KG1 (cell line): ENCODE results near the gene HHEX.
A peak's percentile ranks its signal among the peaks of the same experiment; 100 is the strongest.

Source experiments
- DNase-seq: peaks from one replicate; lab custom pipeline; 2025; lab: John Stamatoyannopoulos, UW

HHEX gene

DNA sequence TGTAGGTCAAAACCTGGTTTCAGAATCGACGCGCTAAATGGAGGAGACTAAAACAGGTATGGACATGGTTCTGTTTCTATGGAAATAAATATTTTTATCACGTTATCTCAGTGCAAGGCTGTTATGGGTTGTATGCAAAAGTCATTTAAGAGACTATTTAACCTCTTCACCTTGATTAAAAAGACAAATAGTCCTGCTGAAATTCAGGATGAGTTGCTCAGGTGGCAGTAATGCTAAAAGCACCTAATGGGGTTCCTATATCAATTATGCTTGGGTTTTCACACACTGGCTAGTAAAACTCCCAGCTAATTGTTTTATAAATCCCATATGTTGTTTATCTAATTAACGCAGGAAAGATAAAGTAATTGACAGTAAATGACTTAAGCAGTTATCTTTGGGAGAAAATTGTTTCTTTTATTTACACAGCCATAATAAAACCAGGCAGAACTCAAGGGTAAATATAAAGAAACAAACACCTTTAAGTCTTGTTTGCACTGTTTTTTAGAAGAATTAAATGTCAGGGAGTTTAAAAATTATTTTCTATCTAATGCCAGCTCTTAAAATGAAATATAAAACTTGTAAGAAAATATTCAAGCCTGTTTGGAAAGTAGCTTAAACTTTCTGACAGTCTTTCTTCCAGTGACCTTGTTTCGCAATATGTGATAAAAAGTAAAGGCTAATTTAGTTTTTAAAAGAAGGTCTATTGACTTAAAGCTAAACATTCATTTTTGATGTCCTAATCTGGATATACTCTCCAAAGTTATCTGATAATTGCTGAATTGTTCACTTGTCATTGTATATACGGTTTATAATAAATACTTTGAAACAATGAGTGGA is 3.2 kb downstream of the HHEX start:
- no peak for DNase-seq

DNA sequence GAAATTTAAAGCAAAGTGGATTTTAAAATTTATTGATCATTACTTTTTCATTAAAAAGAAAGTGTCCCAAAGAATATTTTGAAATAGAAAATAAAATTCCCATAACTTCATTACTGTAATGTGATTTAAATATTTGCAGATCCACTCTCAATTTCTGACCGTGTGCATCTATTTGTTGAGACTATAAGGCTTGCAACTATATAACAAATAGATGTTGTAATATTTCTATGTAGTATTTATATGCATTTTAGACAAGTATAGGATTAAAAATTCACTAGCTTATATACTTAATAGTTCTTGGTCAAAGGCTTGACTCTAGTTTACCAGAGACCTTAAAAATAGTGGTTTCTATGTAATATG is 3.8 kb downstream of the HHEX start:
- no peak for DNase-seq

DNA sequence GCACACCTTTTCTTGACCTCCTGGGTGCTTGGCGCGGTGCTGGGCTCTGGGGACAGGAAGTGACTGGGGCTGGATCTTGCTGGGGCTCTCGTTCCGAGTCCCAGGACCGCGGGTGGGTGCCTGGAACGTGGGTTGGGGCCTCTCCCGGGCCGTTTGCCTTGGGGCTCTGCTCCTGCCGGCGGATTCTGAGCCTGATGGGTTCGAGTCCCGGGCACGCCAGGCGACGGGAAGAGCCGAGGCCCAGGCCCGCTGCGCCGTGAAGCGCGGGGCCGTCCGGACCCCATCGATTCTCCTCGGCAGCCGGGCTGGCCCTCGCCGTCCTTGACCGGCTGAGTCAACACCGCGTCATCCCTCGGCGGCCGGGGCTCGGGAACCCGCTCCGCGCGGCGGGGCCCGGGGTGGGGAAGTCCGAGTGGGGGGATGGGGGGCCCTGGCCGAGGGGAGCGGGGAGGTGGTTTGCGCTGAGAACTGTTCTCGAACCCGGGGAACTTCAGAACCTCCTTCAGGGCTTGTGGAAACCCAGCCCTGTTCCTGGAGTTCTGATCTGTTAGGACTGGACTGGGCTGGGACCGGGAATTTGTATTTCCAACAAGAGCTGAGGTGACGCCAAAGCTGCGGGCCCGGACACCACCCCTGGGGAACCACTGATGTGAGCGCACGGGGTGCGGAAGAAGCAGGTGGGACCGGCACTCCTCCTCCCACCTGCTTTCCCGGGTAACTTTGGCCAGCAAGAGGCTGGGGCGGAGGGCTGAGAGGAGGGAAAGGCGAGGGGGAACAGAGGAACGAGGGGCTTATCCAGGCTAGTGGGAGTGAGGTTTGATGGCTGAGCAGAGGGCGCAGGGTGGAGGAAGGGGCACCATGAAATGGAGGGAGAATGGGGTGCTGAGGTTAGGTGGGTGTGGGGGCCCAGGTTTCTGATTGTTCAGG is 6.2 kb downstream of the HHEX start:
- no peak for DNase-seq

DNA sequence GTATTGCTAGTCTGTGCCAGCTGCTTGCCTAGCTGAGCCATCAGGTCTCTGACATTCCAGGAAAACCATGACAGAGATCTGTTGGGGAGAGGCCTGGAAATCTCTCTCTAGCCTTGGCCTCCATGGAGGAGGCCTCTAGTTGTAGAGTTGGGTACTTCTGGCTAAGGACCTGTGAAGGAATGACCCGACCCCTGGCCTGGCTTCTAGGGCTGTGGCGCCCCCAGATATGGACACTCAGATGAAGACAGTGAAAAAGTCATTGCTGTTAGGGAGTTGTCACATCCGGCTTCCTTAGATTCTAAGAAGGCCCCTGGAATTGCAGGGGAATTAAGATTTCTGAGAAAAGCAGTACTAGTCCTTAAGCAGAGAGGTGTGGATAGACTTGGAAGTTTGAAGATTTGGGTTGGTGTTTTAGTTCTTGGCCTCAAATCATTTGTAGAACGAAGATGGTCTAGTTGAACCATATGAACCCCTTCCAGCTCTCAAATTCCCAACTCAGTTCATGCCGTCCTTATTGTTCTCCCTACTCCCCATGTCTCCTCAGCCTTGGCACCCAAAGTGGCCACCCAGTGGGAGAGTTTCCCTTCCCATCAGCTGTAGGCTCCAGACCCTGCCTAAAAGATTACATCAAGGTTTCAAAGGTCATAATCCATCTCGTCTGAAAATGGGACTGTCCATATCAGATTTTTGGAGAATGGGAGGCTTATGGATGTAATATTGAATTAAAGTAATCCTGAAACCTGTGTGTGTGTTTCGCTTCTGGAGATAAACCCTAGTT is 7.0 kb downstream of the HHEX start:
- no peak for DNase-seq

DNA sequence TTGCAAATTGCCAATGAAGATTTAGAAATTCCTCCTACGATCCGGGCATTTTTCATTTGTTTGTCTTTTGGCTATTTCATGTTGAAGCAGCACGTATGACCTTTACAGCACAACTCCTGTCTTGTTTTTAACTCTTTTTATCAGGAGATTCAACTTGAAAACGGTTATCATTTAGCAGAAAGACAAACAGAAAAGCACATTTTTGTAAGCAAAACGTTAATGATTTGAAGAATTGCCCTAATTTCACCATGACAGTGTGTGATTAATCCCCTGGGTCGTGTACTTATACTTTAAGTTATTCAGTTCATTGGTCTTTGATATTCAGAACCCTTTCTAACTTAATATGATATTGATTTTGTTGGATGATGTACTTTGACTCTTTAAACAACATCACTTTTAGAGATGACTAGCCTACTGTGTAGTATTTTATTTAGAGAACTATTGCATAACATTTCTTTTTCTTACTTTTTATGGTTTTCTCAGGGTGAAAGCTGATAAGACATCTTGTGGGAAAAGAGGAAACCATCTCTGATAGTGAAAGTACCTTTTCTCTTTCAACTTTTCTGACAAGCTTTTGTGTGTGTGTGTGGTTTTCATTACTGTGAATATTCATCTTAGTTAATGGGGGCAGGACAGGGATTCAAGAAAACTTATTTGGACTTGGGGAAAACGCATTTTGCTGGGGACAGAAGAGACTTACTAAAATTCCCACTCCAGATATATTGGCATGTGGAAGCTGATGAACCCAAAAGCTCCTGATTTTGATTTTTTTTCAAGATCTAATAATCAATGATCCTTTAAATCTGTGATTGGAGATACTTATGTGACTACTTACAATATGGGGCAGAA is 8.1 kb downstream of the HHEX start:
- no peak for DNase-seq

- DNase-seq: no peak
Observed at GRCh38 chr10:92699193-92699517, 9.4 kb downstream of the HHEX start.

GRCh38 chr10:92699518-92700381 is 10.0 kb downstream of the HHEX start:
- peak; percentile 85 for DNase-seq

- DNase-seq: no peak
Observed at GRCh38 chr10:92702301-92702916, 12.7 kb downstream of the HHEX start.

DNA sequence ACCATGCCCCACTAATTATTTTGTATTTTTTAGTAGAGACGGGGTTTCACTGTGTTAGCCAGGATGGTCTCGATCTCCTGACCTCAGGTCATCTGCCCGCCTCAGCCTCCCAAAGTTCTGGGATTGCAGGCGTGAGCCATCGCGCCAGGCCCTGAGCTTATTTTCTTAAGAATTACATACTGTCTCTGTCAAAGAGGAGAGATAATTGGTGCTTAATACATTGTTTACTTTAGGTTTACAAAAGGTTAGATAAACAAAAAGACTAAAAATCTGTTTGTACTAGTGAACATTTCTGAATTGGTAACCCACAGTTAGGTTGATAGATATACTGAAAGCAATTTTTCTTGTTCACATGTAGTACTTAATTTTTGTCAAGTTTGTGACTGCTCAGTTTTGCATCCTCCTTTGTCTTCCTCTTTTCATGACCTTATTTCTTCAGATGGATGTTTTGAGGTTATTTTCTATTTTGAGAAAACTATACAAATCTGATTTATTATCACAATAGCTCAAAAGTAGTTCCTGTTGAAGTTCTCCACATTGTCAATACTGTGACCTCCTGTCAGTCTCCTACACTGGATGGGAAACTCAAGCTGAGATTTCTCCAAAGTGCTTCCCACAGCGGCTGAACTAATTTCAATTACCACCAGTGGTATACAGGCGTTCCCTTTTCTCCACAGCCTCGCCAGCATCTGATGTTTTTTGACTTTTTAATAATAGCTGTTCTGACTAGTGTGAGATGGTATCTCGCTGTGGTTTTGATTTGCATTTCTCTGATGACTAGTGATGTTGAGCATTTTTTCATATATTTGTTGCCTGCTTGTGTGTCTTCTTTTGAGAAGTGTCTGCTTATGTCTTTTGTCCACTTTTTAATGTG is 22.5 kb downstream of the HHEX start:
- no peak for DNase-seq

GRCh38 chr10:92714152-92714845 is 24.5 kb downstream of the HHEX start:
- no peak for DNase-seq

DNA sequence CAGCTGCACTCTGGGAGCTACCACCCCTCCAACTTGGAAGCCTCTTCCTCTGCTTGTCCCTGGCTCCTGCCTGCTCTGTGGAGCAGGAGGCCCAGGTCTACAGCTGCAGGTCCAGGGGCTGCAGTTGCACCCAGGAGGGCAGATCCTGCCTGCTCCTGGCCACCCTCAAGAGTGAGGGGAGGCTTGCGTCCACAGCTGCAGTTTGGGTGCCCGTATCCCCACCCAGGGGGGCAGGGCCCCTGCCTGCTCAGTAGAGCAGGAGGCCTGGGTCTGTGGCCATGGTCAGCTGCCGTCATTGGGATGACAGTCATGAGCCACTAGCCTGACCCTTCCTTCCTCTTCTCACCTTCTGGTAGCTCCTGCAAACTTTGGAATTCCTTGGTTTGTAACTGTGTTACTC is 25.1 kb downstream of the HHEX start:
- DNase-seq: no peak

DNA sequence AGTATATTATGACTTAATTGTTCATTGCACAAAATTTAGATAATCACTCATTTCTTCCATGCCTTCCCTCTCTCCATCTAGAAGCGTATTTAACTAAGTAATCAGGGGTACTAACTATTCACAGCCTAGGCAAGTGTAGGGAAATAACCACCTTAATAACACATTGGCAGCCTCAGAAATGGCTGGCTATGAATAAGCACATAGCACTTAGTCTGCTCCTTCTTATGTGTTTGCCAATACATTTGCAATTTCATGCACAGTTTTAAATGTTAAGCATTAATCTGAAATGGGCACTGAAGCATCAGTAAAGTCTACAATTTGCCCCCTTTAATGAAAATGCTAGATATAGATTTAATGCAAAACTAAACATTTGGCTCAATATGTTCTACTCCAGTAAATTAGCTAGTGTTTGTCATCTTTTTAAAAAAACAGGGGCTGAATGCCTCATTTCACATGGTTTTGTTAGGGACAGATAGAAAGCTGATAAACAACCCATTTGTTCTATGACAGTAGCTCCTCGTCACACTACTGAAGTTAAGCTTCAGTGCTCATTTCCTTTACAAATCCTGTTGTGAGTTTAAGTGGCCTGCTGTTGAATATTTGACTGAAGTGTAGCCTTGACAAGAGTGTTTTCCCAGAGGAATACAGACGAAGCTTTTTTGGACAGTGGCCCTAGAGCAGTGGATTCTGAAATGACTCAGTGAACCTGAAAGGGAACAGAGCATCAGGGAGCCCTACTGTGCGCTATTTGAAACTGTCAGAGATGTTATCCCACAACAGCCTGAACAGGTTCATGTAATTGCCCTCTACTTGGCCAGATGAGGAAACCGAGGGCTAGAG is 30.5 kb downstream of the HHEX start:
- no peak for DNase-seq

GRCh38 chr10:92720831-92721165 is 31.0 kb downstream of the HHEX start:
- no peak for DNase-seq

- no peak for DNase-seq
Observed at GRCh38 chr10:92722349-92722748, 32.6 kb downstream of the HHEX start.

- DNase-seq: no peak
Observed at GRCh38 chr10:92727141-92727540, 37.4 kb downstream of the HHEX start.

- no peak for DNase-seq
Observed at GRCh38 chr10:92727550-92727949, 37.8 kb downstream of the HHEX start.

DNA sequence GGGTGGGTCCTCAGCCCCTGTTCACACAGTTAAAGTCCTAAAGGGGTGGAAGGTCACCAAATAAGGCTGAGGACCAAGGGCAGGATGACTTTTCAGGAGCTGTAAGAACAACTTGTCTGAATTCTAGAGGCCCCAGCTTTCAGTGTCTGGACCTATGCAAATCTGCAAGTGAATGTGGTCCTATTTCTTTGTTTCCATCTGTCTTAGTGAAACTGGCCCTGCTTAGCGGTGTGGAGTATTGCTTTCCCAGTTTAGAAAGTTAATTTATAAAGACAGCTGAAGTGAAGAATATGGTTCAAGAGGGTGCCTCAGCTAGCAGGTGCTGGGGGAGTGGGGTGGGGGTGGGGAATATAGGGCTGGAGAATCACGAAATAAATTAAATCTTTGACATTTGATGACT is 40.1 kb downstream of the HHEX start:
- no peak for DNase-seq

DNA sequence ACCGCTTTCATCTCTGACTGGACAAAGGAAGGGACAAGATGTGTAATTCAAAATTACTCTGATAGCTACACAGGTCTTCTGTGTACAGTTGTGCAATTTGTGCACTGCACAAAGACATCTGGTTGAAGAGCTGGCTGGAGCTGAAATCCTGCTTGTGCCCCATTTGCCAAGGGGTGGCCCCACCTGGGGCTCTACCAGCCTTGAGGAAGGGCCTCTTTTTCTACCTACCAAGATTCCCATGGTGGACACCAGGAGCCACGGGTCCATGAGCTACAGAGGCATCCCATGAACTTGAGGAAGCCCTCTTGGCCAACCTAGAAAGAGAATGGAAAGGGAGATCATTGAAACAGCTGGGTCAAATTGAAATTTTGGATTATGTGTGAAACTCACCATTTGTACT is 43.2 kb downstream of the HHEX start:
- no peak for DNase-seq
